Heart left ventricle (tissue), 16 donors: ENCODE measurements around the gene C2orf49. TPM values are rescaled to one million over a fixed set of nuclear protein-coding genes. Genes with fewer than 3 reads are reported as not detected.

Experiments
- ATAC-seq, 4 donors: fragments of 200-7000 bp; cut with Tn5 transposase; one replicate each; pipeline ENCODE4 v1.9.1; 2020 to 2022; ENCODE audit warnings: moderate library complexity in 4 of 4, mild to moderate bottlenecking in 3 of 4, moderate number of reproducible peaks in 1 of 4
- DNase-seq, 5 donors: peaks; one replicate each; pipeline ENCODE4 v3.0.0-alpha.2; 2020
- H3K27ac ChIP-seq, 12 donors: fragments of 200-600 bp; sonication (generic) in 4 of 12; one replicate each; pipeline versions ENCODE4 v1.5.0 to v1.8.0; 2016 to 2022; ENCODE audit warnings: mild to moderate bottlenecking in 2 of 12
- H3K27me3 ChIP-seq, 9 donors: fragments of 200-600 bp; sonication (generic) in 2 of 9; one replicate each; pipeline versions ENCODE4 v1.5.1 to v1.8.0; 2016 to 2022; ENCODE audit warnings: mild to moderate bottlenecking in 3 of 9
- H3K36me3 ChIP-seq, 9 donors: fragments of 200-600 bp; sonication (generic) in 2 of 9; one replicate each; pipeline versions ENCODE4 v1.5.0 to v1.8.0; 2018 to 2022; ENCODE audit warnings: mild to moderate bottlenecking in 2 of 9
- H3K4me1 ChIP-seq, 12 donors: fragments of 200-600 bp; sonication (generic) in 4 of 12; one replicate each; pipeline versions ENCODE4 v1.5.0 to v1.8.0; 2016 to 2022; ENCODE audit warnings: mild to moderate bottlenecking in 3 of 12
- H3K4me3 ChIP-seq, 12 donors: fragments of 200-600 bp; sonication (generic) in 4 of 12; one replicate each; pipeline versions ENCODE4 v1.5.0 to v1.8.0; 2017 to 2022; ENCODE audit warnings: mild to moderate bottlenecking in 9 of 12, moderate library complexity in 4 of 12
- H3K9me3 ChIP-seq, 12 donors: fragments of 200-600 bp; sonication (generic) in 4 of 12; one replicate each; pipeline versions ENCODE4 v1.5.0 to v1.8.0; 2016 to 2022; ENCODE audit warnings: mild to moderate bottlenecking in 1 of 12
- POLR2A ChIP-seq, 2 donors: fragments of 450-650 bp; IDR thresholded peaks; one replicate each; pipeline ENCODE4 v1.6.1; 2017; ENCODE audit warnings: antibody characterized with exemption in 2 of 2, mild to moderate bottlenecking in 2 of 2, moderate library complexity in 2 of 2
- WGBS, 4 donors: extraction: QIAGEN DNeasy Blood & Tissue Kit in 2 of 4; methylation state at CpG; one replicate each; pipeline versions ENCODE4 v1.1.5 to v1.1.7; 2013 to 2018; 5-methylcytosine and 5-hydroxymethylcytosine counted together
- intact Hi-C, 10 donors: fragments of 100-400 bp; cut with DNase I; formaldehyde crosslinking; loops; one replicate each; pipeline versions ENCODE4 v1.11.1 to v1.14.2; 2022
- polyA plus RNA-seq, 2 donors: library from polyadenylated mRNA; stranded (reverse); fragments of 200-250 nt; gene quantifications; one replicate each; pipeline ENCODE4 v1.2.3, GENCODE V29; 2013
- total RNA-seq, 9 donors: library from RNA; depleted of rRNA in 2 of 9; stranded (reverse); fragments of >200 nt in 2 of 9; fragmentation: NEBNext Ultra II Directional in 3 of 9; extraction: Animal tissue kit (Norgen Biotek cat#: 25700) in 3 of 9; gene quantifications; one replicate each; pipeline versions ENCODE4 v1.1.0 to v1.2.4, GENCODE V29; 2016 to 2023
- TF ChIP-seq, protein P1 (sequence below), 12 donors: fragments of 200-600 bp; sonication (generic) in 4 of 12; IDR thresholded peaks; one replicate each; pipeline versions ENCODE4 v1.5.0 to v1.8.0; 2018 to 2022; ENCODE audit warnings: antibody characterized with exemption in 12 of 12, mild to moderate bottlenecking in 5 of 12
- donor health status: ischemic (EF 13 %, LVEDD 7.1; RV severe dilation, severe dysfunction).
- donor health status: healthy with polysubstance abuse.
- donor health status: DM: no; HTN: yes; CAD: no.
- donor health status: DM: no; HTN: no; CAD: no.
- donor health status: ischemic (EF 25% LVEDD 6.9; RV normal size, moderate dysfunction).
- donor health status: ischemic (EF 25% LVEDD 5.7; RV mildly dilated, moderate dysfunction).
- donor health status: healthy.
- donor health status: DM: yes; HTN: yes; CAD: no.
- donor health status: ischemic (EF 35%, LVEDD 5.7; RV mildly dilated, moderate dysfunction).
- donor health status: nonischemic (EF 11% LVEDD 7.7; RV severe dilation, severe dysfunction).
- donor health status: DM: yes; HTN: yes; CAD: no.
- donor health status: PGD.
- donor health status: ischemic (EF 29% LVEDD 5.4; RV normal size, mild dysfunction).
- donor health status: nonischemic (EF 23%, LVEDD 6.1; RV moderate dilation, normal function).

The C2orf49 gene
- total and polyA plus RNA-seq, 11 donors: 12.1 to 21.7 (median 15.6) TPM

- H3K27ac ChIP-seq: peak overlapping the region; percentile 18 to 94 (median 66)
- H3K36me3 ChIP-seq: peaks cover 0 to 78% (median 53%) of the 10 kb centered on the region in 9 donors
- H3K9me3 ChIP-seq: no peaks in the 10 kb centered on the region
- no peak overlapping the region for H3K4me3 ChIP-seq
- no peaks in the 10 kb centered on the region for H3K27me3 ChIP-seq
- no peak for TF ChIP-seq POLR2A (IDR thresholded peaks at IDR 0.05)
- TF ChIP-seq, protein P1, sequence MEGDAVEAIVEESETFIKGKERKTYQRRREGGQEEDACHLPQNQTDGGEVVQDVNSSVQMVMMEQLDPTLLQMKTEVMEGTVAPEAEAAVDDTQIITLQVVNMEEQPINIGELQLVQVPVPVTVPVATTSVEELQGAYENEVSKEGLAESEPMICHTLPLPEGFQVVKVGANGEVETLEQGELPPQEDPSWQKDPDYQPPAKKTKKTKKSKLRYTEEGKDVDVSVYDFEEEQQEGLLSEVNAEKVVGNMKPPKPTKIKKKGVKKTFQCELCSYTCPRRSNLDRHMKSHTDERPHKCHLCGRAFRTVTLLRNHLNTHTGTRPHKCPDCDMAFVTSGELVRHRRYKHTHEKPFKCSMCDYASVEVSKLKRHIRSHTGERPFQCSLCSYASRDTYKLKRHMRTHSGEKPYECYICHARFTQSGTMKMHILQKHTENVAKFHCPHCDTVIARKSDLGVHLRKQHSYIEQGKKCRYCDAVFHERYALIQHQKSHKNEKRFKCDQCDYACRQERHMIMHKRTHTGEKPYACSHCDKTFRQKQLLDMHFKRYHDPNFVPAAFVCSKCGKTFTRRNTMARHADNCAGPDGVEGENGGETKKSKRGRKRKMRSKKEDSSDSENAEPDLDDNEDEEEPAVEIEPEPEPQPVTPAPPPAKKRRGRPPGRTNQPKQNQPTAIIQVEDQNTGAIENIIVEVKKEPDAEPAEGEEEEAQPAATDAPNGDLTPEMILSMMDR (IDR thresholded peaks at IDR 0.05): no peak
- peak in 2 of 5 donors; percentile 25 to 26 for DNase-seq
- WGBS, 4 donors: 47 to 61% (median 50%) methylated on average over 8 of the region's 8 CpGs
- peaks cover 0 to 99% (median 78%) of the 10 kb centered on the region in 12 donors for H3K4me1 ChIP-seq
- intact Hi-C loops: no loop called here
- ATAC-seq: peak in 3 of 4 donors; percentile 1 to 44 (median 29)
Measured at GRCh38 chr2:105383432-105384166, 46.3 kb downstream of the C2orf49 start.

DNA sequence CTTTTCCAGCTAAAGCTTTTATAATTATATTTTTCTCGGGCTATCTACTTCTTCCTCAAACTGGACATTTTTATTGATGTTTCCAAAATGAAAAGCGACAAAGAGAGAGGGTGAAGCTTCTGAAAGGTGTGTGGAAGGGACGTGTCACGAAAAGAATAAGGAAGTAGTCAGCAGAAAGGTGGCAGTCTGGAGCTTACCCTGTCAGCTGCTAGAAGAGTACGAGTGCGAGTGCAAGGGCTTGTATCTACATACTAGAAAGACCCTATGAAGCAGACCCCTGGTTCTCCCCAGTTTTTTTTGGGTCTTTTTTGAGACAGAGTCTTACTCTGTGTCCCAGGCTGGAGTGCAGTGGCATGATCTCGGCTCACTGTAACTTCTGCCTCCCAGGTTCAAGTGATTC, 46.9 kb downstream of the C2orf49 start:
- Histone ChIP-seq H3K4me1 (peaks cover 1 to 99% (median 75%) of the 10 kb centered on the region in 12 donors), H3K27me3 (no peaks in the 10 kb centered on the region), H3K36me3 (peaks cover 0 to 74% (median 53%) of the 10 kb centered on the region in 9 donors), H3K9me3 (no peaks in the 10 kb centered on the region), H3K27ac (peak overlapping the region in 11 of 12 donors; percentile 29 to 94 (median 66)), H3K4me3 (no peak overlapping the region)
- no peak for TF ChIP-seq POLR2A (IDR thresholded peaks at IDR 0.05)
- TF ChIP-seq, protein P1 (IDR thresholded peaks at IDR 0.05): peak in 3 of 12 donors; percentile 6 to 27 (median 6)
- 51 to 69% (median 59%) methylated on average over 7 of the region's 7 CpGs for WGBS, 4 donors
- intact Hi-C loops: no loop called here
- DNase-seq (peak in 1 of 5 donors; percentile 19), ATAC-seq (no peak)

GRCh38 chr2:105384861-105385260, 47.5 kb downstream of the C2orf49 start:
- TF ChIP-seq POLR2A (IDR thresholded peaks at IDR 0.05): no peak
- TF ChIP-seq, protein P1 (IDR thresholded peaks at IDR 0.05): no peak
- intact Hi-C loops: no loop called here
- WGBS, 4 donors: 58 to 66% (median 62%) methylated on average over 5 of the region's 5 CpGs
- peak in 2 of 4 donors; percentile 2 to 4 for ATAC-seq
- Histone ChIP-seq H3K4me1 (peaks cover 4 to 99% (median 72%) of the 10 kb centered on the region in 12 donors), H3K4me3 (no peak overlapping the region), H3K27me3 (no peaks in the 10 kb centered on the region), H3K9me3 (no peaks in the 10 kb centered on the region), H3K27ac (peak overlapping the region in 11 of 12 donors; percentile 17 to 94 (median 66)), H3K36me3 (peaks cover 0 to 76% (median 54%) of the 10 kb centered on the region in 9 donors)
- peak in 2 of 5 donors; percentile 25 to 31 for DNase-seq

DNA sequence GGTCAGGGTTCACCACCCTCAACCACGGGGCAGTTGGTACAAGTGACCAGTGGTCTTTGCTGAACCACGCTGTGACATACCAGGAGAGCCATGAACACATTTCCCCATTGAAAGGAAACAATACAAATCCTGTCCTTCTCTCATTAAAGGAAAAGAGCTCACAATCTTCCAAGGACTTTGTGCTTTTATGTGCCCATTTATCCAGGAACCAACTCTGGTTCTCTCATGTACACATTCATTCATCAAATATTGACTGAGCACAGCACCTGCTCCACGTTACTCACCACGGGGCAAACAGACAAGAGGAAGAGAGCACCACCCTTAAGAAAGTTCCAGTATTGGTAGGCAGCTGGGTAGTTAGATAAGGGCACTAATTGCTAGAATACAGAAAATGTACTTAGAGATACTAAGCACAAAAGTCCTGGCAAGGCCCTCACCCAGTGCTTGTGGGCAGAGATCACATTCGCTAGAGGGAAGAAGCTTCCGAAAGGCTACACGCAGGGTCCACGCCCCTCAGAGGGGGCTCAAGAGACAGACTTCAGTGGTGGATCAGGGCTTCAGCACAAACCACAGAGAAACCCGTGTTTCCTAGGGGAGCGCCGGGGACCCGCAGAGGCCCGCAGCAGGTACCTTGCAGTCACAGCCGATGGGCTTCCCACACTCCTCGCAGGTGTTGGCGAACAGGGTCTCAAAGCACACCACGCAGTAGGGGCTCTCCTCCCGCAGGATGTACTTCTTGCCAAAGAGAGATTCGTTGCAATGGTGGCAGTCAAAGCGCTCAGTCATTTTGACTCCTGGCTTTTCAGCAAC, 48.6 kb downstream of the C2orf49 start:
- 73 to 81% (median 75%) methylated on average over 20 of the region's 20 CpGs for WGBS, 4 donors
- Histone ChIP-seq H3K36me3 (peaks cover 0 to 76% (median 59%) of the 10 kb centered on the region in 9 donors), H3K9me3 (no peaks in the 10 kb centered on the region), H3K4me3 (no peak overlapping the region), H3K4me1 (peaks cover 4 to 98% (median 66%) of the 10 kb centered on the region in 12 donors), H3K27me3 (no peaks in the 10 kb centered on the region), H3K27ac (peak overlapping the region in 10 of 12 donors; percentile 8 to 94 (median 66))
- no peak for TF ChIP-seq POLR2A (IDR thresholded peaks at IDR 0.05)
- TF ChIP-seq, protein P1 (IDR thresholded peaks at IDR 0.05): no peak
- peak in 1 of 4 donors; percentile 2 for ATAC-seq
- intact Hi-C loops: no loop called here
- DNase-seq: peak in 3 of 5 donors; percentile 27 to 37 (median 30)
